G401 (cell line): ENCODE measurements around the gene PRPF18. TPM values are rescaled to one million over a fixed set of nuclear protein-coding genes. Genes with fewer than 3 reads are reported as not detected.
A peak's percentile ranks its signal among the peaks of the same experiment; 100 is the strongest.

Experiments used
- DNase-seq: peaks from one replicate; pipeline ENCODE4 v3.0.0-alpha.2; 2015; ENCODE audit warnings: low spot score
- in situ Hi-C: cut with HindIII; loops from 2 replicates; pipeline ENCODE4 v1.10.0; 2016; ENCODE audit warnings: low sequenced_read_pairs, mixed read lengths
- total RNA-seq: library from RNA; depleted of rRNA; stranded (reverse); fragments of >200 nt; shearing (Covaris generic); gene quantifications from 2 replicates; pipeline ENCODE4 v1.2.3, GENCODE V29; 2014

PRPF18 gene
- total RNA-seq, 1 experiment from 2014 or later = 32.5 TPM

DNA sequence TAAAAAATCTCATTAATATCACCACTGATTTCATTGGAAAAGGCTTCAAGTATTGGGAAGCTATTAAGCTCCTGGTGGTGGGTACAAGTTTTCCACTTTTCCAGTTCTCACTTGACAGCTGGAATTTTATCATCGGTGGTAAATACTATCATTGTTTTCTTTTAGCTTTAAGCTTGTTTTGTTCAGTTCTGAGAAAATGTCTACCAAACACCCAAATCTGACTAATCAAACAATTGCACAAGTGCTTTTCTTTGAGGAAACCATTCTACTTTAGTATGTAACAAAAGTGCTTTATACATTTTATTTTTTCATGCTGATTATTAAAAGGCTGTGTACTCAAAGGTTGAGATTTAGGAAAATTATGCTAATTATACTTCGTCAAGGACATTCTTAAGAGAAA is 7.9 kb downstream of the PRPF18 start:
- in situ Hi-C loops = no loop called here
- DNase-seq = no peak

DNA sequence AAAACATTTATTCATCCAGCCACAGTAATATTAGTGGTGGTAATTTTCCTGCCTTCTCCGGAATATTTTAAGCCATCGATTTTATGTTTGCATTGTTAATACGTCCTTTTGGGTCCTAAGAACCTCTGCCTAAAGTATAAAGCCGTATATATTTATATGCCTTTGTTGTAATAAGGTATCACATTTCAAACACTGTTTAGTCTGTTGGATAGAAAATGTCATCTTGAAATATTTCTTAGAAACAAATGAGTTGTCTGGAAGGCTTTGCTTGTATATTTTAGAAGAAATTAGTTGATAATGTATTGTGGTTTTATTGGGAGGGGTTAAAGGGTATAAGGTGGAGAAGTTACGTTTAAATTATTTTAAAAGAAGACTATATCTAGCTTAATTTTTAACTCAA is 11.1 kb downstream of the PRPF18 start:
- in situ Hi-C loops = no loop called here
- DNase-seq = no peak

DNA sequence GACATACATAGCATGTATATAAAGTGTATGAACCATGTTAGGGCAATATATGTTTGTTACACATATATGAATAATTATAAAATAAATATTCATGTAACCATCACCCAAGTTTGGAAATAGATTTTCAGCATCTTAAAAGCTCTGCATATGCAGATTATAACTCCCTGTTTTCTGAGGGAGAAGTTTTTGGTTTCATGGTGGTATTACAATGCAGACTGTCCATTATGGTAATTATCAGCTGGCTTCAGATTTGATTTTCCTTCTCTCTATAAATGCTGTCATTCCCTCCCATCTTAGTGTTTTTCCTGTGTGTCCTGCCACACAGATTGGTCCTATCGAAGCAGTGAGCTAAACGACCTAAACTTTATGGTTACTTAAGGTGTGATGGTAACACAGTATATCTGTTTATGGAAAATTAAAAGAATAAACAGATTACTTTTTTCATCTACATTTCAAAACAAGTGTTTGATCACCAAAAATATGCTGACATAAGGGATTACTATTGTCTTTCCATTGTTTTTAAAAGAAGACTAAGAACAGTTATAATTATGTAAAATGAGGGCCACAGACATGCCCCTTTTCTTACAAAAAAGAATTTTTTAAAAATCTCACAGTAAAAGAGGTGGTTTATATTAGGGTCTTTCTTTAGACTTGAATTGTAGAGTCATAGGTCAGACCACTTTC is 17.7 kb downstream of the PRPF18 start:
- in situ Hi-C loops = no loop called here
- DNase-seq = no peak

DNA sequence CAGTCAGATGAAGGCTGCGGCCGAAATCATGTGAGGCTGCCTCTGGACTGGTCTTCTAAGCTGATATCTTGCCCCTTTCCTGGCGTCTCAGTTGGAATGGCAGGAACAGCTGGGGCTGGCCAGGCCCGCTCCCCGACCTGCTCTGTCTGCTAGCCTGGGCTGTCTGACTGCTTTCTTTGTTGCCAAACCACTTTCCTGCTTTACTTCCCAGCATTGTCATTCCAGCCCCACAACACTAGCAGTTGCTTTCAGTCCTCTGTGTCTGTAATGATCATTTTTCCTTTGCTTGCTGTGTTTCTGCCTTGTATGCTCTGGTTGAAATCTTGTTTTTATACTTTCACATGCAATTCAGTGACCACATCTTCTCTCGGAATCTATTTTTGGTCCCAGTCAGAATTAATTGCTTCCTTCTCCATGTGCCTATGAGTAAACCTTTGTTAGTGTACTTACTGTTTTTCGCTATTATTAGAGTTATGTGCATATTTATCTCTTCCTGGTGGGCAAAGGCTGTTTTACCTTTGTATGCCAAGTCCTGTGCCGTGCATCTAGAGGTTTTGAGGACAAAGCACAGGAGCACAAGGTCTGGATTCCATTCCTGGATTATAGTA is 21.6 kb downstream of the PRPF18 start:
- in situ Hi-C loops = no loop called here
- DNase-seq = no peak

- DNase-seq = no peak
- in situ Hi-C loops = no loop called here
Measured at GRCh38 chr10:13612654-13613373, 26.0 kb downstream of the PRPF18 start.

- DNase-seq = peak; percentile 66
Measured at GRCh38 chr10:13613519-13613918, 26.8 kb downstream of the PRPF18 start.

GRCh38 chr10:13614530-13615332 is 28.0 kb downstream of the PRPF18 start:
- in situ Hi-C loops = no loop called here
- DNase-seq = no peak

More at GRCh38 chr10:13613519-13613918, 26.8 kb downstream of the PRPF18 start:
- in situ Hi-C loops = no loop called here

DNA sequence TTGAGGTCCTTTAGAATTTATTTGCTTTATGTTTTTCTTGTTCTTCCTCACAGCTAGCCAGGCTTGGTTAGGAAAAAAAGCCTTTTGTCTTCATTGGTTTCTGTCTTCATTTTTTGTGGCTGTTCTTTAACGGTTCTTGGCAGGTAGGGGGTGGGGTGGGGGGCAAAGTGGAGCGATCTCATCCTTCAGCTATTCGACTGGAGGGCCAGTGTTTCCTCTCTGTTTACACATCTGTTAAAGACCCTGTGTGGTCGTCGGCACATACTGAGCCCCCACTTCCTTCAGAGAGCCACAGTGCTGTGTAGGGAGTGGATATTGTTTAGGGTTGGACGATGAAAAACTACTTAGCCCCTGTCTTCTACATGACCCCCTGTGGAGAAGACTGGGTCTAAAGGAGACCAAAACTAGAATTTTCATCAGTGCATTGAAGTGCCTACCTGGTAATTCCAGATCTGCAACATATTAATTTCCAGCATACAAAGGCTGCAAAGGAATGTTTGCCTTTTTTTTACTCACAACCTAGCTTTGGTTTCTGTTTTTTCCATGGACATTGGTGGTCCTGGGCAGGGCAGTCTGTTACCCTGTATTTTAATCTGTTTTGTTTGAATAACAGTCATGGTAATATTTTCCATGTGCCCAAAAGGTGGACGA is 29.0 kb downstream of the PRPF18 start:
- in situ Hi-C loops = no loop called here

DNA sequence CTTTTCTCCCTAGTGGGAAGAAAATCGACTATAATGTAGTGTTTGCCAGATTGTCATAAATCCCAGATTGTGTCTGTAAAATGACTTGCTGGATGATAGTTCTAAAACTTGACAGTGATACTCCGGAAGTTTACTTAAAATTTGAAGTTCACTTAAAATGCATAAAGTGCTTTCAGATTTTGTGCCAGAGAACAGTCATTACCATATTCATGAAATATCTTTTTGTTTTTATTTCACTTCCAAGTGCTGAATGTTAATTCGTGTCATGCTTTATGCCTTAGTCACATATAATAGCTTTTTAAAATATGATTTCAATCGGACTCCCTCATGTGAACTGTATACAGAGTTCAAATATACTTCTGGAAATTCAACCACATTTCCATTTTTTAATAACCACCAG is 30.4 kb downstream of the PRPF18 start:
- no peak for DNase-seq
- in situ Hi-C loops = no loop called here

More for the DNA sequence above, 29.0 kb downstream of the PRPF18 start:
- DNase-seq = no peak

- in situ Hi-C loops = no loop called here
- DNase-seq = no peak
Measured at GRCh38 chr10:13621931-13622330, 35.2 kb downstream of the PRPF18 start.

- no peak for DNase-seq
Measured at GRCh38 chr10:13624630-13625029, 37.9 kb downstream of the PRPF18 start.

GRCh38 chr10:13627459-13628310 is 40.9 kb downstream of the PRPF18 start:
- no peak for DNase-seq
- in situ Hi-C loops = no loop called here

More at GRCh38 chr10:13624630-13625029, 37.9 kb downstream of the PRPF18 start:
- in situ Hi-C loops = no loop called here

GRCh38 chr10:13628661-13629060 is 41.9 kb downstream of the PRPF18 start:
- no peak for DNase-seq
- in situ Hi-C loops = no loop called here

- in situ Hi-C loops = no loop called here
- no peak for DNase-seq
Measured at GRCh38 chr10:13629116-13629515, 42.4 kb downstream of the PRPF18 start.

- in situ Hi-C loops = no loop called here
- DNase-seq = no peak
Measured at GRCh38 chr10:13630231-13630630, 43.5 kb downstream of the PRPF18 start.

GRCh38 chr10:13631594-13631993 is 44.8 kb downstream of the PRPF18 start:
- in situ Hi-C loops = no loop called here
- DNase-seq = no peak

DNA sequence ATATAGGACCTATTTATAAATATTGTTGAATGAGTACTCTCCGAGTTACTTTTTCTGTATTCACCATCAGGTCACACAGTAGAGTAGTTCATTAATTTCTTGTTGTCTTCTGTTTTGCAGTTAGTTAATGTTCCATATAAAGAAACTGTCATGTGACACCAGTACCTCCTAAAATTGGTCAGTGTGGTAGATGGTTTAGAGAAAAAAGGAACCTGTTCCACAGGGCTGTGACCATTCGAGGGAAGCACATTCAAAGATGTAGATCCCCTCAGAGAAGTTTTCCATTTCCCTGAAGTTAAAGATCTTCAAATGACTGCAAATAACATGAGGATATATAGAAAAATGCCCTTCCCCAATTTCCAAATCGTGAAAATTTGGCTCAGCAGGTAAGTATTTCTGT is 45.7 kb downstream of the PRPF18 start:
- DNase-seq = no peak
- in situ Hi-C loops = no loop called here

DNA sequence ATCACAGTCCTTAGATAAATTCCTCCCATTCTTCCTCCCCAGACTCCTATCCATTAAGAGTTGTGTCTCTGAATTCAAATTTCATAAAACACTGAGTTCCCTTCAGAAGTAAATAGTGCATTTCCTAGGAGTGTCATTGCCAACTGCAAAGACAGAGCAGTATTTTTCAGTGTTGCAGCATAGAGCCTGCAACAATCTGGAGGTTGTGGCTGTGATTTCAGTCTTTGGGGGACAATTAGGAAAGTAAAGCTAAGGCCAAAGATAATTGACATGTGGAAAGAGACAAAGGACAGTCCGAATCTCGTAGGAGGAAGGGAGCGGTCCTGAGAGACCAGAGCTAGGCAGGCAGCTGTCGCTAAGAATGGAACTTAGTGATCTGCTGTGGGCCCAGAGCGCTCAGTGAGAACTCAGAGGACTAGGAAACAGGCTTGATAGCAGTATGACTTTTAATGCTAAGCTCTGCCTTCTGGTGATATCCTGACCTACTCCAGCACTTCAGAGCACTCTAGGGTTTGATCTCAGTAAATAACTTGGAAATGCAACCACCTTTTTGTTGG is 46.2 kb downstream of the PRPF18 start:
- in situ Hi-C loops = no loop called here

More for the DNA sequence above, 46.2 kb downstream of the PRPF18 start:
- DNase-seq = no peak
